Vagina (tissue), 2 donors: Measurements from ENCODE around the gene HBE1. TPM values are rescaled to one million over a fixed set of nuclear protein-coding genes. Genes with fewer than 3 reads are reported as not detected.

Experiments
- DNase-seq, 2 donors: peaks; one replicate each; pipeline ENCODE4 v3.0.0-alpha.2; 2017; ENCODE audit errors: extremely low spot score in 2 of 2
- H3K27ac ChIP-seq: fragments of 200-600 bp; sonication (generic); one replicate; pipeline ENCODE4 v1.5.1; 2019
- H3K27me3 ChIP-seq: fragments of 200-600 bp; sonication (generic); one replicate; pipeline ENCODE4 v1.5.1; 2019
- H3K36me3 ChIP-seq, 2 donors: fragments of 200-600 bp; sonication (generic); one replicate each; pipeline ENCODE4 v1.5.1; 2017 to 2019
- H3K4me1 ChIP-seq: fragments of 200-600 bp; sonication (generic); one replicate; pipeline ENCODE4 v1.5.1; 2019
- H3K4me3 ChIP-seq, 2 donors: fragments of 200-600 bp; sonication (generic); 1 replicate in 1 of 2; 2 replicates in 1 of 2; pipeline ENCODE4 v1.5.1; 2016 to 2019
- H3K9me3 ChIP-seq: fragments of 200-600 bp; sonication (generic); one replicate; pipeline ENCODE4 v1.5.1; 2019
- CTCF ChIP-seq, 3 experiments: fragments of 450-650 bp in 2 of 3; fragments of 200-600 bp in 1 of 3; sonication (generic) in 1 of 3; IDR thresholded peaks; one replicate each; pipeline ENCODE4 v1.5.1; 2017 to 2019; ENCODE audit warnings: antibody characterized with exemption in 3 of 3, mild to moderate bottlenecking in 2 of 3, moderate library complexity in 2 of 3
- POLR2A ChIP-seq, 2 donors: fragments of 450-650 bp; IDR thresholded peaks; one replicate each; pipeline ENCODE4 v1.6.1; 2017; ENCODE audit warnings: antibody characterized with exemption in 2 of 2, mild to moderate bottlenecking in 2 of 2, moderate library complexity in 2 of 2
- POLR2AphosphoS5 ChIP-seq, 2 donors: sonication (generic); formaldehyde crosslinking; IDR thresholded peaks; one replicate each; pipeline ENCODE4 v1.9.0; 2017; ENCODE audit warnings: antibody characterized with exemption in 2 of 2, mild to moderate bottlenecking in 2 of 2, low read depth in 1 of 2; ENCODE audit not compliant: insufficient read depth in 1 of 2
- intact Hi-C: fragments of 100-400 bp; cut with DNase I; formaldehyde crosslinking; loops from one replicate; pipeline ENCODE4 v1.15.1; 2023
- total RNA-seq: library from RNA; depleted of rRNA; stranded (reverse); fragments of >200 nt; gene quantifications from one replicate; pipeline ENCODE4 v1.2.3, GENCODE V29; 2016

Gene HBE1
- total RNA-seq, 1 donor from 2014 or later, result not detected

GRCh38 chr11:5242933-5243815 is 26.6 kb downstream of the HBE1 start:
- H3K4me3 ChIP-seq, result no peak overlapping the region
- no peak for DNase-seq
- TF ChIP-seq POLR2A (IDR thresholded peaks at IDR 0.05) (no peak), POLR2AphosphoS5 (IDR thresholded peaks at IDR 0.05; ENCODE audit: insufficient read depth in 1 of 2, low read depth in 1 of 2) (no peak), CTCF (IDR thresholded peaks at IDR 0.05) (no peak)
- H3K27ac ChIP-seq, result no peak overlapping the region
- H3K27me3 ChIP-seq, result no peaks in the 10 kb centered on the region
- no peaks in the 10 kb centered on the region for H3K9me3 ChIP-seq
- intact Hi-C loops, result no loop called here
- no peaks in the 10 kb centered on the region for H3K4me1 ChIP-seq
- H3K36me3 ChIP-seq, result no peaks in the 10 kb centered on the region

GRCh38 chr11:5242208-5242607 is 27.5 kb downstream of the HBE1 start:
- Histone ChIP-seq H3K4me1 (no peaks in the 10 kb centered on the region), H3K9me3 (no peaks in the 10 kb centered on the region), H3K36me3 (no peaks in the 10 kb centered on the region), H3K27ac (no peak overlapping the region), H3K27me3 (no peaks in the 10 kb centered on the region), H3K4me3 (no peak overlapping the region)
- DNase-seq, result no peak
- intact Hi-C loops, result no loop called here
- TF ChIP-seq POLR2A (IDR thresholded peaks at IDR 0.05), result no peak
- no peak for TF ChIP-seq POLR2AphosphoS5 (IDR thresholded peaks at IDR 0.05; ENCODE audit: insufficient read depth in 1 of 2, low read depth in 1 of 2)
- no peak for TF ChIP-seq CTCF (IDR thresholded peaks at IDR 0.05)

GRCh38 chr11:5241458-5241857 is 28.3 kb downstream of the HBE1 start:
- H3K27me3 ChIP-seq, result no peaks in the 10 kb centered on the region
- no peak overlapping the region for H3K27ac ChIP-seq
- DNase-seq, result no peak
- no peaks in the 10 kb centered on the region for H3K36me3 ChIP-seq
- H3K4me3 ChIP-seq, result no peak overlapping the region
- no peaks in the 10 kb centered on the region for H3K9me3 ChIP-seq
- TF ChIP-seq POLR2AphosphoS5 (IDR thresholded peaks at IDR 0.05; ENCODE audit: insufficient read depth in 1 of 2, low read depth in 1 of 2) (no peak), CTCF (IDR thresholded peaks at IDR 0.05) (no peak), POLR2A (IDR thresholded peaks at IDR 0.05) (no peak)
- H3K4me1 ChIP-seq, result no peaks in the 10 kb centered on the region
- intact Hi-C loops, result no loop called here

DNA sequence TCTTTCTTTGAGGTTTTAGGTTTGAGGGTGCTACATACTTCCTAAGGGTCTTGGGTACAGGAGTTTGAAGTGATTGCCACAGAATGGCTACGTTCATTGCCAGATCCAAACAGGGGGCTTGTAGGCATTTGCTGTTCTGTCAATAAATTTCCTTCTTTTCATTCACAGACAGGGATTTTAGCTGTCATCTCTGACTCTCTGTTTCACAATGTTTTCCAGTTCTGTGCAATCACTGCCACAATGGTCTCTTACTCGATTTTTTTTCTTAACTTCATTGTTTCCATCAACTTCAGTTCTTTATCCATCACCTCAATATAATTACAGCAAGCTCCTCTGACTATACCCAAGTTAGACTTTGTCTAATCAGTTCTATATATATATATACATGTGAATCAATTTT is 29.3 kb downstream of the HBE1 start:
- Histone ChIP-seq H3K27ac (no peak overlapping the region), H3K9me3 (no peaks in the 10 kb centered on the region), H3K4me3 (no peak overlapping the region), H3K36me3 (no peaks in the 10 kb centered on the region), H3K27me3 (no peaks in the 10 kb centered on the region), H3K4me1 (no peaks in the 10 kb centered on the region)
- intact Hi-C loops, result no loop called here
- TF ChIP-seq POLR2AphosphoS5 (IDR thresholded peaks at IDR 0.05; ENCODE audit: insufficient read depth in 1 of 2, low read depth in 1 of 2), result no peak
- no peak for TF ChIP-seq CTCF (IDR thresholded peaks at IDR 0.05)
- TF ChIP-seq POLR2A (IDR thresholded peaks at IDR 0.05), result no peak
- DNase-seq, result no peak

- Histone ChIP-seq H3K4me3 (no peak overlapping the region), H3K27ac (no peak overlapping the region), H3K36me3 (no peaks in the 10 kb centered on the region), H3K4me1 (no peaks in the 10 kb centered on the region), H3K27me3 (no peaks in the 10 kb centered on the region), H3K9me3 (no peaks in the 10 kb centered on the region)
- intact Hi-C loops, result no loop called here
- TF ChIP-seq POLR2AphosphoS5 (IDR thresholded peaks at IDR 0.05; ENCODE audit: insufficient read depth in 1 of 2, low read depth in 1 of 2), result no peak
- no peak for DNase-seq
These were observed 29.7 kb downstream of the HBE1 start for GRCh38 chr11:5240056-5240455.
